Type B pancreatic cell (in vitro differentiated cells): ENCODE results near the gene QRFP. TPM values are rescaled to one million over a fixed set of nuclear protein-coding genes. Genes with fewer than 3 reads are reported as not detected.

Experiments used
- DNase-seq: peaks from one replicate; pipeline ENCODE4 v3.0.0; 2021; ENCODE audit warnings: mixed read lengths; ENCODE audit not compliant: unreplicated experiment; ENCODE audit errors: extremely low spot score
- H3K27ac Mint-ChIP-seq: 2 replicates; pipeline ENCODE4 v1.8.0; 2021; ENCODE audit warnings: mild to moderate bottlenecking, mixed read lengths
- H3K27me3 Mint-ChIP-seq: 2 replicates; pipeline ENCODE4 v1.8.0; 2021; ENCODE audit warnings: mixed read lengths
- H3K36me3 Mint-ChIP-seq: 2 replicates; pipeline ENCODE4 v1.8.0; 2021; ENCODE audit warnings: mixed read lengths
- H3K4me1 Mint-ChIP-seq: one replicate; pipeline ENCODE4 v1.8.0; 2021; ENCODE audit warnings: mixed read lengths; ENCODE audit not compliant: unreplicated experiment
- H3K4me3 Mint-ChIP-seq: 2 replicates; pipeline ENCODE4 v1.8.0; 2021; ENCODE audit warnings: mild to moderate bottlenecking, mixed read lengths
- H3K9me3 Mint-ChIP-seq: 2 replicates; pipeline ENCODE4 v1.8.0; 2021; ENCODE audit warnings: mixed read lengths
- total RNA-seq: library from RNA; stranded (reverse); gene quantifications from 2 replicates; pipeline ENCODE4 v1.2.1, GENCODE V29; 2021; ENCODE audit warnings: low replicate concordance
- TF ChIP-seq, protein P1 (sequence below): fragments of 200-600 bp; sonication (generic); conservative IDR thresholded peaks from 2 replicates; pipeline ENCODE4 v1.5.0; 2021; ENCODE audit warnings: antibody characterized with exemption, mild to moderate bottlenecking

QRFP gene
- total RNA-seq, 1 donor from 2014 or later: not detected

DNA sequence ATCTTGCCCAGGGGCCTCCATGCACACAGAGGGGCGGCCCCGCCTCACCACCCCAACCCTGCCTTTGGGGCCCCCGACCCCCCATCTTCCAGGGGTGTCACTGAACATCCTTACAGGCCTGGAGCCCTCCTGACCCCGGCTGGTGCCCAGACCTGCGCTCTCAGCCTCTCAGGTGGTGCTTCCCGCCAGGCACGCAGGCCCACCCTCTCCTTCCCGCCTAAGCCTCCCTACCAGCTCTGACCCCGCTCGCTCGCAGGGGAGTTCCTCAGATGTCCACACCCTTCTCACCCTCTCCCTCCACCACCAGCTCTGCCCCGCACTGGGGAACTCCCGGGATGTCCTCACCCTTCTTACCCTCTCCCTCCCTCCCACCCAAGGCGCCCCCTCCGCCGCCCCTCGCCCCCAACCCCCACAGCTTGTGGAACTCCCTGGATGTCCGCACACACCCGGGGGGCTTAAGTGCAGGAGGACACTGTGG is 12.3 kb upstream of the QRFP start:
- H3K4me1 Mint-ChIP-seq: peaks cover 8% of the 10 kb centered on the region
- H3K36me3 Mint-ChIP-seq: no peaks in the 10 kb centered on the region
- DNase-seq: no peak
- TF ChIP-seq, protein P1, sequence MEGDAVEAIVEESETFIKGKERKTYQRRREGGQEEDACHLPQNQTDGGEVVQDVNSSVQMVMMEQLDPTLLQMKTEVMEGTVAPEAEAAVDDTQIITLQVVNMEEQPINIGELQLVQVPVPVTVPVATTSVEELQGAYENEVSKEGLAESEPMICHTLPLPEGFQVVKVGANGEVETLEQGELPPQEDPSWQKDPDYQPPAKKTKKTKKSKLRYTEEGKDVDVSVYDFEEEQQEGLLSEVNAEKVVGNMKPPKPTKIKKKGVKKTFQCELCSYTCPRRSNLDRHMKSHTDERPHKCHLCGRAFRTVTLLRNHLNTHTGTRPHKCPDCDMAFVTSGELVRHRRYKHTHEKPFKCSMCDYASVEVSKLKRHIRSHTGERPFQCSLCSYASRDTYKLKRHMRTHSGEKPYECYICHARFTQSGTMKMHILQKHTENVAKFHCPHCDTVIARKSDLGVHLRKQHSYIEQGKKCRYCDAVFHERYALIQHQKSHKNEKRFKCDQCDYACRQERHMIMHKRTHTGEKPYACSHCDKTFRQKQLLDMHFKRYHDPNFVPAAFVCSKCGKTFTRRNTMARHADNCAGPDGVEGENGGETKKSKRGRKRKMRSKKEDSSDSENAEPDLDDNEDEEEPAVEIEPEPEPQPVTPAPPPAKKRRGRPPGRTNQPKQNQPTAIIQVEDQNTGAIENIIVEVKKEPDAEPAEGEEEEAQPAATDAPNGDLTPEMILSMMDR: no peak
- no peak overlapping the region for H3K4me3 Mint-ChIP-seq
- H3K27ac Mint-ChIP-seq: no peak overlapping the region
- no peaks in the 10 kb centered on the region for H3K9me3 Mint-ChIP-seq
- H3K27me3 Mint-ChIP-seq: peaks cover 5% of the 10 kb centered on the region

DNA sequence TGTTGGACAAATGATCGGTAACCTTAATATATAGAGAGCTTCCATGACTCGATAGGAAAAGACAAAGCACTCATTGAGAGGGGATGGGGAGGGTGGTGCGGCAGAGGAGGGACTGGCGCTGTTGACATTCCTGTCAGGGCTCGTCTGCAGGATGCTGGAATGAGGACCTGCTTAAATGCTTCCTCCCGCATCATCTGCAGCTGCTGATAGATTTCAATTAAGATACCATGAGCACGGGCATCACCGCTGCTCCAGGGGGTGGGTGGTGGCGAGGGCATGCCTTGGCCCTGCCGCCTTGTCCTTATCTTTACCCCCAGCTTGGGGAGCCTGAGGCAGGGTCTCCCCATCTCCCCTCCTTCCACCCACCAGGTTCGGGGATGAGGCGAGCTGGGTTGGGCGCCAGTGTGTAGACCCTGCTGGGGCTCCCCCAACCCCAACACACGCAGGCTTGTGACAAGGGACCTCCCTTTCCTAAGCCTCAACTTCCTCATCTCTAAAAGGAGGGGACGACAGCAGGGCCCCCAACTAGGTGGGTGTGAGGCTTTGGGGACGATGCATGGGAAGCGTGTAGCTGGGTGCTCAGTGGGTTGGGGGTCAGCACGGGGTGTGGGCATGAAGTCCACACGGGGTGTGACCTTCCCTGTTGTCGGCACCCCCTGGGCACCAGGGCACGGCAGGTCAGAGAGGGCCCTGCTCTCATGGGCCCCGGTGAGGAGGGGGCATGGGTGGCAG is 11.7 kb upstream of the QRFP start:
- TF ChIP-seq, protein P1: no peak
- no peak for DNase-seq
- Mint-ChIP-seq H3K27me3 (peaks cover 5% of the 10 kb centered on the region), H3K9me3 (no peaks in the 10 kb centered on the region), H3K27ac (peak overlapping the region; percentile 66), H3K4me3 (no peak overlapping the region), H3K36me3 (no peaks in the 10 kb centered on the region), H3K4me1 (peaks cover 6% of the 10 kb centered on the region)

- H3K9me3 Mint-ChIP-seq: no peaks in the 10 kb centered on the region
- H3K4me3 Mint-ChIP-seq: no peak overlapping the region
- peaks cover 4% of the 10 kb centered on the region for H3K4me1 Mint-ChIP-seq
- TF ChIP-seq, protein P1: no peak
- DNase-seq: no peak
- H3K27me3 Mint-ChIP-seq: peaks cover 5% of the 10 kb centered on the region
- no peak overlapping the region for H3K27ac Mint-ChIP-seq
- H3K36me3 Mint-ChIP-seq: no peaks in the 10 kb centered on the region
Observed at GRCh38 chr9:130906735-130907416, 10.3 kb upstream of the QRFP start.

DNA sequence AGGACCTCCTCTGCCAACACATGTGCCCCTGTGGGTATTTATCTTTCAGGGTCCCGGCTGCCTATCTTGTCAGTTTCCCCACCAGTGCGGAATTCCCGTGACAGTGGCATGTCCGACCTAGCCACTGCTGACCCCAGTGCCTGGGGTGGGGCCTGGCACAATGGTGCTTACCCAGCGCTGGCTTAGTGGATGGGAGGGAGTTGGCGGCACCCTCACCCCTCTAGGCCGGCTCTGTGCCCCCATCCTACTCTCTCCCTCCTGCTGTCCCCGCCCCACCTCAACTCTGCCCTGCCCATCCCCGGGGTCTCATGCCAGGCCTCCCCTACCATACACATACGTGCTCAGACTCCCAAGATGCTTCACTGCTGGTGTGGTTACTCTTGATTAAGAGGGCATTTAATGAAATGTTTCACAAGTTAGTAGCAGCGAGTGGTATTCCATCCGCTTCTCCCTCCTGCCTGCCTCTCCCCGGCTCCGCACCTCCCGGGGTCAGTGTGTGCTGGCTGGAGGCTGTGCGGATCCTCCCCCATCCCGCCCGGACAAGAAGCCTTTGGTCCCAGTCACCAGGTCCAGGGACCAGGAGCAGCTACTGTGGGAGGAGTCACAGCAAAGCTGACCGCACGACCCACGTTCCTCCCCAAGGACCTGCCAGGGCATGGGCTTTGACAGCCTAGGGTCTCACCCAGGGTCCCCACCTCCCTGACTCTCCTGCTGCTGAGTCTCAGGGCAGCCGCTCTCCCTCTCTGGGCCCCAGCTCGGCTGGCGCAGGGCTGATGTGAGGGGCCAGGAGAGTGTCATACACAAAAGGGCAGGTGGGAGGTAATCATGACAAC is 9.5 kb upstream of the QRFP start:
- H3K36me3 Mint-ChIP-seq: no peaks in the 10 kb centered on the region
- no peak overlapping the region for H3K4me3 Mint-ChIP-seq
- peaks cover 5% of the 10 kb centered on the region for H3K27me3 Mint-ChIP-seq
- peaks cover 4% of the 10 kb centered on the region for H3K4me1 Mint-ChIP-seq
- no peaks in the 10 kb centered on the region for H3K9me3 Mint-ChIP-seq
- TF ChIP-seq, protein P1: no peak
- no peak overlapping the region for H3K27ac Mint-ChIP-seq
- no peak for DNase-seq

DNA sequence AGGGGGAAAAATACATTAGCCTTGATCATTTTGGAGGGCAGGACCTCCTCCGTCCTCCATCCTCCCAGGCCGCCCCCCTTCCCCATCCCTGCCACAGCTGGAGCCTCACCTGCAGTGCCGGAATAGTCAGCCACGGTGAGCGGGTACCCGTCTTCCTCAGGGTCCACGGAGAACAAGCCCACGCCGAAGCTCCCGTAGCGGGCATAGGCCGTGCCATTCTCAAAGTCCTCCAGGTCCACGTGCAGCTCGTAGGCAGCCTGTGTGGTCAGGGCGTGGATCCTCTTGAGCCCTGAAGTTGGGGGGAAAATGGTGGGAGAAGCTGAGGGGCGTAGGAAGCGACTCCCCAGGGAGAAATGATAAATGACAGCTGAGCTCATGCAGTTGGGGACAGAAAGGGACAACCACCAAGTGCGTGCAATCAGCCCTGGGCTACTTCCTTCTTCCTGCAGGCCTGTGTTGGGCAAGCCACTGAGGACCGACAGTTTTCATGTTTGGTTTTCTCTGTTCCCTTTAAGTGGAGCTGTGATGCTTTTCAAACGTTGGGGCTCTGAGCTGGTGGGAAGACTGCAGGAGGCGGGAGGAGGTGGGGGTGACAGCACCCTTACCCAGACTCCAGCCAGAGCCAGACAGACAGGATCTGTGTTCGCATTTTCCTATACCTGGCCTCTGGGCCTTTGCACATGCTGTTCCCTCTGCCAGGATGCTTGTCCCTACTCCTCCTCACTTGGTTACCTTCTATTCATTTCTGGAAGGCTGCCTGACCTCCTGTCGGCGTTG is 8.7 kb upstream of the QRFP start:
- Mint-ChIP-seq H3K4me3 (no peak overlapping the region), H3K9me3 (no peaks in the 10 kb centered on the region), H3K27ac (no peak overlapping the region), H3K27me3 (peaks cover 5% of the 10 kb centered on the region), H3K4me1 (no peaks in the 10 kb centered on the region), H3K36me3 (no peaks in the 10 kb centered on the region)
- TF ChIP-seq, protein P1: no peak
- no peak for DNase-seq
